Osteoblast (primary cell): Measurements from ENCODE around the gene RBAK. TPM values are rescaled to one million over a fixed set of nuclear protein-coding genes. Genes with fewer than 3 reads are reported as not detected.

Experiments used
- DNase-seq: peaks from one replicate; pipeline ENCODE4 v3.0.0; 2011; ENCODE audit warnings: low spot score, mixed read lengths; ENCODE audit not compliant: insufficient read length; ENCODE audit errors: missing footprints
- H2AFZ ChIP-seq: 2 replicates; pipeline ENCODE4 v1.6.0; 2011; ENCODE audit warnings: mild to moderate bottlenecking, low read length
- H3K27ac ChIP-seq: 2 replicates; pipeline ENCODE4 v1.5.1; 2011; ENCODE audit warnings: mild to moderate bottlenecking, low read depth, low read length, moderate library complexity
- H3K27me3 ChIP-seq: 2 replicates; pipeline ENCODE4 v1.6.0; 2012; ENCODE audit warnings: mild to moderate bottlenecking, control low read depth, inconsistent platforms, low read length, moderate library complexity; ENCODE audit not compliant: insufficient read depth
- H3K36me3 ChIP-seq: 2 replicates; pipeline ENCODE4 v1.5.1; 2011; ENCODE audit warnings: mild to moderate bottlenecking, low read length, control low read depth, moderate library complexity; ENCODE audit not compliant: insufficient read depth
- H3K4me1 ChIP-seq: 2 replicates; pipeline ENCODE4 v1.5.1; 2011; ENCODE audit warnings: mild to moderate bottlenecking, low read length, control low read depth, moderate library complexity; ENCODE audit not compliant: insufficient read depth
- H3K4me2 ChIP-seq: 2 replicates; pipeline ENCODE4 v1.6.0; 2011; ENCODE audit warnings: mild to moderate bottlenecking, low read length; ENCODE audit not compliant: insufficient read depth
- H3K4me3 ChIP-seq: fragments of 200-600 bp; sonication (generic); 3 replicates; pipeline ENCODE4 v1.5.1; 2012; ENCODE audit warnings: mild to moderate bottlenecking, low read length, inconsistent platforms; ENCODE audit not compliant: insufficient read depth
- H3K79me2 ChIP-seq: 2 replicates; pipeline ENCODE4 v1.6.0; 2012; ENCODE audit warnings: mild to moderate bottlenecking, low read length, control low read depth, inconsistent platforms; ENCODE audit not compliant: insufficient read depth
- H3K9me3 ChIP-seq: 2 replicates; pipeline ENCODE4 v1.5.1; 2011; ENCODE audit warnings: low read depth, low read length, control low read depth
- H4K20me1 ChIP-seq: 2 replicates; pipeline ENCODE4 v1.6.0; 2012; ENCODE audit warnings: mild to moderate bottlenecking, low read length, control low read depth; ENCODE audit not compliant: insufficient read depth
- CTCF ChIP-seq: IDR thresholded peaks from 2 replicates; pipeline ENCODE4 v1.5.1; 2011; ENCODE audit warnings: mild to moderate bottlenecking, low read depth, low read length, moderate library complexity; ENCODE audit errors: extremely low read depth
- total RNA-seq: library from RNA; depleted of rRNA; stranded (reverse); fragments of >200 nt; gene quantifications from 2 replicates; pipeline ENCODE4 v1.2.3, GENCODE V29; 2012

The RBAK gene
- total RNA-seq, 1 donor: 10.9 TPM

GRCh38 chr7:5053175-5053574 lies 7.5 kb downstream of the RBAK start:
- Histone ChIP-seq H3K79me2 (peaks cover 44% of the 10 kb centered on the region), H3K4me3 (no peak overlapping the region), H3K36me3 (peaks cover 48% of the 10 kb centered on the region), H4K20me1 (no peaks in the 10 kb centered on the region), H2AFZ (no peak overlapping the region), H3K27ac (no peak overlapping the region), H3K4me2 (no peak overlapping the region), H3K27me3 (no peaks in the 10 kb centered on the region), H3K4me1 (no peaks in the 10 kb centered on the region), H3K9me3 (peaks cover 2% of the 10 kb centered on the region)
- DNase-seq: no peak
- TF ChIP-seq CTCF: no peak

DNA sequence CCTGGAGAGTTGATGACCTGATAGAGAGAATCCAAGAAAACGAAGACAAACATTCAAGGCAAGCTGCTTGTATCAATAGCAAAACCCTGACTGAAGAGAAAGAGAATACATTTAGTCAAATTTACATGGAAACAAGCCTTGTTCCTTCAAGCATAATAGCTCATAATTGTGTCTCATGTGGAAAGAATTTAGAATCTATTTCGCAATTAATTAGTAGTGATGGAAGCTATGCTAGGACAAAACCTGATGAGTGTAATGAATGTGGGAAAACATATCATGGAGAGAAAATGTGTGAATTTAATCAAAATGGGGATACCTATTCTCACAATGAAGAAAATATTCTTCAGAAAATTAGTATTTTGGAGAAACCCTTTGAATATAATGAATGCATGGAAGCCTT lies 18.0 kb downstream of the RBAK start:
- Histone ChIP-seq H3K79me2 (no peaks in the 10 kb centered on the region), H3K4me2 (no peak overlapping the region), H3K36me3 (peaks cover 63% of the 10 kb centered on the region), H3K27ac (no peak overlapping the region), H3K4me3 (no peak overlapping the region), H4K20me1 (no peaks in the 10 kb centered on the region), H2AFZ (no peak overlapping the region), H3K9me3 (peaks cover 67% of the 10 kb centered on the region), H3K27me3 (no peaks in the 10 kb centered on the region), H3K4me1 (no peaks in the 10 kb centered on the region)
- DNase-seq: no peak
- TF ChIP-seq CTCF: no peak

DNA sequence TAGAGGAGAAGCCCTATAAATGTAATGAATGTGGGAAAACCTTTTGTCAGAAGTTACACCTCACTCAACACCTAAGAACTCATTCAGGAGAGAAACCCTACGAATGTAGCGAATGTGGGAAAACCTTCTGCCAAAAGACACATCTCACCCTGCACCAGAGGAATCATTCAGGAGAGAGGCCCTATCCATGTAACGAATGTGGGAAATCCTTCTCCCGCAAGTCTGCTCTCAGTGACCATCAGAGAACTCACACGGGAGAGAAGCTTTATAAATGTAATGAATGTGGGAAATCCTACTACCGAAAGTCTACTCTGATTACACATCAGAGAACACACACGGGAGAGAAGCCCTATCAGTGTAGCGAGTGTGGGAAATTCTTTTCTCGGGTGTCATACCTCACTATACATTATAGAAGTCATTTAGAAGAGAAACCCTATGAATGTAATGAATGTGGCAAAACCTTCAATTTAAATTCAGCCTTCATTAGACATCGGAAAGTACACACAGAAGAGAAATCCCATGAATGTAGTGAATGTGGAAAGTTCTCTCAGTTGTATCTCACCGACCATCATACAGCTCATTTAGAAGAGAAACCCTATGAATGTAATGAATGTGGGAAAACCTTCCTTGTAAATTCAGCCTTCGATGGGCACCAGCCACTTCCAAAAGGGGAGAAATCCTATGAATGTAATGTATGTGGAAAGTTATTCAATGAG lies 18.9 kb downstream of the RBAK start:
- H3K27me3 ChIP-seq: no peaks in the 10 kb centered on the region
- DNase-seq: no peak
- H2AFZ ChIP-seq: no peak overlapping the region
- H3K4me3 ChIP-seq: no peak overlapping the region
- peaks cover 55% of the 10 kb centered on the region for H3K36me3 ChIP-seq
- no peaks in the 10 kb centered on the region for H4K20me1 ChIP-seq
- H3K4me1 ChIP-seq: no peaks in the 10 kb centered on the region
- H3K9me3 ChIP-seq: peaks cover 68% of the 10 kb centered on the region
- no peak overlapping the region for H3K4me2 ChIP-seq
- no peak for TF ChIP-seq CTCF
- H3K79me2 ChIP-seq: no peaks in the 10 kb centered on the region
- H3K27ac ChIP-seq: no peak overlapping the region

GRCh38 chr7:5065107-5065407 lies 19.4 kb downstream of the RBAK start:
- no peak overlapping the region for H2AFZ ChIP-seq
- H3K4me3 ChIP-seq: no peak overlapping the region
- no peaks in the 10 kb centered on the region for H3K4me1 ChIP-seq
- no peaks in the 10 kb centered on the region for H3K27me3 ChIP-seq
- DNase-seq: no peak
- no peaks in the 10 kb centered on the region for H3K79me2 ChIP-seq
- no peak overlapping the region for H3K4me2 ChIP-seq
- no peaks in the 10 kb centered on the region for H4K20me1 ChIP-seq
- H3K36me3 ChIP-seq: peaks cover 50% of the 10 kb centered on the region
- no peak overlapping the region for H3K27ac ChIP-seq
- TF ChIP-seq CTCF: no peak
- H3K9me3 ChIP-seq: peaks cover 67% of the 10 kb centered on the region
